IMR-90 (cell line): ENCODE measurements around the gene SLC9A9.

ENCODE experiments used
- CEBPB ChIP-seq: IDR thresholded peaks from 2 replicates; pipeline ENCODE4 v1.6.1; 2012; ENCODE audit warnings: low read depth, low read length, improper control_type of control experiment
- CHD1 ChIP-seq: IDR thresholded peaks from 2 replicates; pipeline ENCODE4 v1.6.1; 2012; ENCODE audit warnings: low read depth, low read length, improper control_type of control experiment
- CTCF ChIP-seq: conservative IDR thresholded peaks from 2 replicates; pipeline ENCODE4 v1.5.1; 2012; ENCODE audit warnings: mild to moderate bottlenecking, low read depth, low read length, improper control_type of control experiment
- FOS ChIP-seq: fragments of 150-350 bp; IDR thresholded peaks from 2 replicates; pipeline ENCODE4 v1.6.1; 2016; ENCODE audit warnings: low read depth, low read length
- MAFK ChIP-seq: IDR thresholded peaks from 2 replicates; pipeline ENCODE4 v1.6.1; 2012; ENCODE audit warnings: low read depth, low read length, improper control_type of control experiment
- MXI1 ChIP-seq: IDR thresholded peaks from 2 replicates; pipeline ENCODE4 v1.6.1; 2012; ENCODE audit warnings: low read depth, mild to moderate bottlenecking, low read length, moderate library complexity, borderline replicate concordance
- NFE2L2 ChIP-seq: fragments of 150-350 bp; IDR thresholded peaks from 2 replicates; pipeline ENCODE4 v1.6.1; 2016; ENCODE audit warnings: low read depth, mild to moderate bottlenecking, low read length
- POLR2A ChIP-seq: IDR thresholded peaks from 2 replicates; pipeline ENCODE4 v1.6.1; 2012; ENCODE audit warnings: mild to moderate bottlenecking, low read depth, low read length
- RAD21 ChIP-seq: IDR thresholded peaks from 2 replicates; pipeline ENCODE4 v1.6.1; 2012; ENCODE audit warnings: low read length, improper control_type of control experiment
- RFX5 ChIP-seq: IDR thresholded peaks from 2 replicates; pipeline ENCODE4 v1.8.0; 2012; ENCODE audit warnings: low read depth, mild to moderate bottlenecking, low read length, moderate library complexity
- SMC3 ChIP-seq: fragments of 150-350 bp; IDR thresholded peaks from 2 replicates; pipeline ENCODE4 v1.6.1; 2016; ENCODE audit warnings: low read depth, mild to moderate bottlenecking, antibody characterized with exemption, low read length, moderate library complexity
- USF2 ChIP-seq: fragments of 150-350 bp; IDR thresholded peaks from 2 replicates; pipeline ENCODE4 v1.6.1; 2017; ENCODE audit warnings: mild to moderate bottlenecking, antibody characterized with exemption, low read length, low read depth

- TF ChIP-seq CTCF (peak; percentile 50), USF2 (no peak), POLR2A (no peak), NFE2L2 (no peak), SMC3 (peak; percentile 4; the same call in 1 of the 2 replicates), MXI1 (no peak), RAD21 (peak; percentile 57), FOS (no peak), RFX5 (no peak), MAFK (no peak), CEBPB (no peak), CHD1 (no peak)
Measured at GRCh38 chr3:143895805-143896204, 47.5 kb upstream of the SLC9A9 start.
